H9 (cell line): ENCODE results near the gene DAAM2. TPM values are rescaled to one million over a fixed set of nuclear protein-coding genes. Genes with fewer than 3 reads are reported as not detected.

ENCODE experiments used
- DNase-seq: peaks from one replicate; pipeline ENCODE4 v3.0.0-alpha.2; 2017
- H2AFZ ChIP-seq: one replicate; pipeline ENCODE4 v1.6.1; 2013; ENCODE audit warnings: mild to moderate bottlenecking, low read length, control low read depth, moderate library complexity
- H2AK5ac ChIP-seq: 2 replicates; pipeline ENCODE4 v1.6.1; 2013; ENCODE audit warnings: low read length, control low read depth, mixed read lengths; ENCODE audit not compliant: insufficient read length
- H2BK120ac ChIP-seq: one replicate; pipeline ENCODE4 v1.6.1; 2013; ENCODE audit warnings: low read depth, mild to moderate bottlenecking, low read length, control low read depth, inconsistent platforms; ENCODE audit not compliant: poor library complexity, severe bottlenecking
- H2BK12ac ChIP-seq: 2 replicates; pipeline ENCODE4 v1.6.1; 2013; ENCODE audit warnings: low read length, control low read depth, mixed read lengths, low read depth; ENCODE audit not compliant: insufficient read length
- H2BK15ac ChIP-seq: 2 replicates; pipeline ENCODE4 v1.6.1; 2013; ENCODE audit warnings: low read depth, low read length, control low read depth
- H2BK20ac ChIP-seq: one replicate; pipeline ENCODE4 v1.6.1; 2013; ENCODE audit warnings: low read depth, mild to moderate bottlenecking, low read length, control low read depth, inconsistent platforms; ENCODE audit not compliant: poor library complexity, severe bottlenecking
- H2BK5ac ChIP-seq: 2 replicates; pipeline ENCODE4 v1.6.1; 2013; ENCODE audit warnings: low read length, control low read depth, mixed read lengths; ENCODE audit not compliant: insufficient read length
- H3K14ac ChIP-seq: 2 replicates; pipeline ENCODE4 v1.6.1; 2013; ENCODE audit warnings: low read length, control low read depth; ENCODE audit not compliant: insufficient read depth
- H3K18ac ChIP-seq: 2 replicates; pipeline ENCODE4 v1.6.1; 2013; ENCODE audit warnings: low read depth, mild to moderate bottlenecking, mixed read lengths, low read length, control low read depth; ENCODE audit not compliant: insufficient read length
- H3K23ac ChIP-seq: 2 replicates; pipeline ENCODE4 v1.6.1; 2013; ENCODE audit warnings: low read length, control low read depth, mixed read lengths, low read depth; ENCODE audit not compliant: insufficient read length
- H3K23me2 ChIP-seq: 2 replicates; pipeline ENCODE4 v1.6.1; 2013; ENCODE audit warnings: low read depth, mild to moderate bottlenecking, mixed read lengths, low read length, control low read depth; ENCODE audit not compliant: insufficient read length, poor library complexity, severe bottlenecking
- H3K27ac ChIP-seq: 2 replicates; pipeline ENCODE4 v1.5.1; 2013; ENCODE audit warnings: low read length, control low read depth, mixed read lengths, low read depth; ENCODE audit not compliant: insufficient read length
- H3K27me3 ChIP-seq: 2 replicates; pipeline ENCODE4 v1.6.1; 2013; ENCODE audit warnings: low read length, control low read depth, inconsistent platforms; ENCODE audit not compliant: insufficient read depth
- H3K4ac ChIP-seq: 2 replicates; pipeline ENCODE4 v1.6.1; 2013; ENCODE audit warnings: low read depth, mild to moderate bottlenecking, control low read depth, inconsistent platforms, low read length, moderate library complexity
- H3K4me1 ChIP-seq: 2 replicates; pipeline ENCODE4 v1.6.1; 2013; ENCODE audit warnings: low read length, control low read depth, inconsistent platforms; ENCODE audit not compliant: insufficient read depth
- H3K4me2 ChIP-seq: 2 replicates; pipeline ENCODE4 v1.6.1; 2013; ENCODE audit warnings: low read length, control low read depth, mixed read lengths; ENCODE audit not compliant: insufficient read length, insufficient read depth
- H3K56ac ChIP-seq: 2 replicates; pipeline ENCODE4 v1.6.1; 2013; ENCODE audit warnings: low read depth, mild to moderate bottlenecking, mixed read lengths, low read length, control low read depth; ENCODE audit not compliant: insufficient read length
- H3K79me1 ChIP-seq: 2 replicates; pipeline ENCODE4 v1.6.1; 2013; ENCODE audit warnings: low read depth, mild to moderate bottlenecking, moderate library complexity, low read length, control low read depth, inconsistent platforms; ENCODE audit not compliant: insufficient read depth, poor library complexity, severe bottlenecking
- H3K79me2 ChIP-seq: 2 replicates; pipeline ENCODE4 v1.6.1; 2013; ENCODE audit warnings: low read length, control low read depth, inconsistent platforms; ENCODE audit not compliant: insufficient read depth
- H3K9ac ChIP-seq: 2 replicates; pipeline ENCODE4 v1.6.1; 2013; ENCODE audit warnings: low read length, control low read depth, mixed read lengths; ENCODE audit not compliant: insufficient read length; ENCODE audit errors: extremely low read depth
- H3K9me3 ChIP-seq: one replicate; pipeline ENCODE4 v1.6.1; 2013; ENCODE audit warnings: low read depth, low read length, inconsistent platforms; ENCODE audit not compliant: control insufficient read depth
- H3T11ph ChIP-seq: one replicate; pipeline ENCODE4 v1.6.1; 2013; ENCODE audit warnings: mild to moderate bottlenecking, low read length, control low read depth, inconsistent platforms
- H4K20me1 ChIP-seq: one replicate; pipeline ENCODE4 v1.6.1; 2013; ENCODE audit not compliant: control insufficient read depth, insufficient read length, insufficient read depth
- H4K5ac ChIP-seq: 2 replicates; pipeline ENCODE4 v1.6.1; 2013; ENCODE audit warnings: low read depth, mild to moderate bottlenecking, mixed read lengths, low read length, control low read depth; ENCODE audit not compliant: insufficient read length
- H4K8ac ChIP-seq: replicated peaks from 2 replicates; pipeline ENCODE4 v1.6.1; 2013; ENCODE audit warnings: low read length, control low read depth, mixed read lengths, low read depth; ENCODE audit not compliant: insufficient read length
- H4K91ac ChIP-seq: 2 replicates; pipeline ENCODE4 v1.6.1; 2013; ENCODE audit warnings: low read depth, mild to moderate bottlenecking, moderate library complexity, mixed read lengths, low read length, control low read depth; ENCODE audit not compliant: insufficient read length
- H3K27ac Mint-ChIP-seq, 3 experiments: 2 replicates in 2 of 3; 3 replicates in 1 of 3; pipeline ENCODE4 v1.8.0; 2020 to 2021; ENCODE audit warnings: mixed read lengths in 3 of 3, mild to moderate bottlenecking in 1 of 3, moderate library complexity in 1 of 3
- H3K27me3 Mint-ChIP-seq: 2 replicates; pipeline ENCODE4 v1.8.0; 2021; ENCODE audit warnings: low read depth, mild to moderate bottlenecking, moderate library complexity, mixed read lengths
- H3K36me3 Mint-ChIP-seq, 3 experiments: 2 replicates in 2 of 3; 3 replicates in 1 of 3; pipeline ENCODE4 v1.8.0; 2020 to 2021; ENCODE audit warnings: low read depth in 3 of 3, mixed read lengths in 3 of 3; ENCODE audit not compliant: insufficient read depth in 1 of 3
- H3K4me1 Mint-ChIP-seq, 2 experiments: 2 replicates each; pipeline ENCODE4 v1.8.0; 2020; ENCODE audit warnings: mixed read lengths in 2 of 2
- H3K4me3 Mint-ChIP-seq, 2 experiments: 2 replicates in 1 of 2; 3 replicates in 1 of 2; pipeline ENCODE4 v1.8.0; 2020 to 2021; ENCODE audit warnings: mild to moderate bottlenecking in 2 of 2, mixed read lengths in 2 of 2, moderate library complexity in 1 of 2
- H3K9me3 Mint-ChIP-seq, 2 experiments: 2 replicates in 1 of 2; 3 replicates in 1 of 2; pipeline ENCODE4 v1.8.0; 2020; ENCODE audit warnings: mild to moderate bottlenecking in 2 of 2, mixed read lengths in 2 of 2, moderate library complexity in 1 of 2
- total RNA-seq: library from RNA; stranded (reverse); gene quantifications from 2 replicates; pipeline ENCODE4 v1.2.1, GENCODE V29; 2021
- TF ChIP-seq, protein P1 (sequence below): fragments of 200-600 bp; sonication (generic); conservative IDR thresholded peaks from 3 replicates; pipeline ENCODE4 v1.8.0; 2021; ENCODE audit warnings: antibody characterized with exemption, mild to moderate bottlenecking

The DAAM2 gene
- total RNA-seq, 1 experiment from 2014 or later, result 1.1 TPM

DNA sequence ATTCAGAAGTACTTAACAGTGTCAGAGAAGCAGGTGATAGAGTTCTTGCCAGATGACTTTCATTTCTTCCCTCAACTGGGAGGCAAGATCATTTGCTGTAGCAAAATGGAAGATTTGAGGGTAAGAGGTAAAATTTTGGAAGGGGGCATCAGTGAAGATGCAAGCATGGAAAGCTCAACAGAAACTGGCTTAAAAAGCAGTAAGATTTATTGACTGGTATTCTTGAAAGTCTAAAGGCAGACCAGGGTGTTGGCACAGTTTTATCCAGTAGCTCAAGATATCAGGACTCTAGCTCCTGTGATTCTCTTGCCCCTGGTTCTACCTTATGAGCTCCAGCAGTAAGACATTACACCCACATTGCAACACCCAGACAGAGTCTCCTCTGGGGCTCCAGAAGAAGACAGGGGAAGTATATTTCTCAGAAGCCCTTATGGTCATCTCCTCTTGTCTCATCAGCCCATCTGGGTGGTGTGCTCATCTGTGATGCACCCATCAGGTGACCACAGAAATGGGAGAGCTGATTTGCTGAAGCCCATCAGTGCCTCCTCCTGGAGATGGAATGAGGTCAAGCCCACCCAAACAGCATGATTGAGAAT, 158.0 kb downstream of the DAAM2 start:
- Histone ChIP-seq H3K79me2 (no peaks in the 10 kb centered on the region), H3K4ac (no peak overlapping the region), H3K27me3 (no peaks in the 10 kb centered on the region), H4K20me1 (no peaks in the 10 kb centered on the region), H2BK12ac (no peak overlapping the region), H3K27ac (no peak overlapping the region), H3T11ph (no peak overlapping the region), H4K8ac (no peak overlapping the region), H3K18ac (no peak overlapping the region), H4K91ac (no peak overlapping the region), H3K9me3 (no peaks in the 10 kb centered on the region), H2AFZ (no peak overlapping the region), H2BK120ac (no peak overlapping the region), H3K14ac (no peak overlapping the region), H2BK20ac (no peak overlapping the region), H3K79me1 (no peaks in the 10 kb centered on the region), H2BK15ac (no peak overlapping the region), H4K5ac (no peak overlapping the region), H3K4me2 (no peak overlapping the region), H3K23ac (no peak overlapping the region), H3K4me1 (peaks cover 17% of the 10 kb centered on the region; the same call in 1 of the 2 replicates), H3K9ac (no peak overlapping the region), H3K56ac (no peak overlapping the region), H2BK5ac (no peak overlapping the region), H2AK5ac (no peak overlapping the region), H3K23me2 (peaks cover 5% of the 10 kb centered on the region)
- TF ChIP-seq, protein P1, sequence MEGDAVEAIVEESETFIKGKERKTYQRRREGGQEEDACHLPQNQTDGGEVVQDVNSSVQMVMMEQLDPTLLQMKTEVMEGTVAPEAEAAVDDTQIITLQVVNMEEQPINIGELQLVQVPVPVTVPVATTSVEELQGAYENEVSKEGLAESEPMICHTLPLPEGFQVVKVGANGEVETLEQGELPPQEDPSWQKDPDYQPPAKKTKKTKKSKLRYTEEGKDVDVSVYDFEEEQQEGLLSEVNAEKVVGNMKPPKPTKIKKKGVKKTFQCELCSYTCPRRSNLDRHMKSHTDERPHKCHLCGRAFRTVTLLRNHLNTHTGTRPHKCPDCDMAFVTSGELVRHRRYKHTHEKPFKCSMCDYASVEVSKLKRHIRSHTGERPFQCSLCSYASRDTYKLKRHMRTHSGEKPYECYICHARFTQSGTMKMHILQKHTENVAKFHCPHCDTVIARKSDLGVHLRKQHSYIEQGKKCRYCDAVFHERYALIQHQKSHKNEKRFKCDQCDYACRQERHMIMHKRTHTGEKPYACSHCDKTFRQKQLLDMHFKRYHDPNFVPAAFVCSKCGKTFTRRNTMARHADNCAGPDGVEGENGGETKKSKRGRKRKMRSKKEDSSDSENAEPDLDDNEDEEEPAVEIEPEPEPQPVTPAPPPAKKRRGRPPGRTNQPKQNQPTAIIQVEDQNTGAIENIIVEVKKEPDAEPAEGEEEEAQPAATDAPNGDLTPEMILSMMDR, result no peak
- no peak for DNase-seq
- Mint-ChIP-seq H3K4me3 (no peak overlapping the region), H3K27ac (no peak overlapping the region), H3K9me3 (peaks cover 0 to 3% of the 10 kb centered on the region in 2 experiments; a peak in 2 of 5 replicates), H3K4me1 (peaks cover 0 to 19% of the 10 kb centered on the region in 2 experiments; a peak in 3 of 4 replicates), H3K36me3 (no peaks in the 10 kb centered on the region), H3K27me3 (no peaks in the 10 kb centered on the region)
